SK-N-SH (cell line): ENCODE results near the gene YAF2. TPM values are rescaled to one million over a fixed set of nuclear protein-coding genes. Genes with fewer than 3 reads are reported as not detected.

Experiments used
- CTCF ChIA-PET: fragments of 300-600, 350-600 bp; formaldehyde crosslinking; extraction: SDS; loops from one replicate; lab custom pipeline; 2021; lab: Yijun Ruan, JAX
- POLR2A ChIA-PET: fragments of 350-600 bp; sonication (Branson Sonifier 250); formaldehyde crosslinking; extraction: SDS; loops from one replicate; lab custom pipeline; 2020; ENCODE audit warnings: antibody characterized with exemption, inconsistent platforms; lab: Yijun Ruan, JAX
- DNase-seq: peaks from one replicate; pipeline ENCODE4 v3.0.0; 2012
- H2AFZ ChIP-seq: fragments of 200-600 bp; sonication (generic); 2 replicates; pipeline ENCODE4 v1.8.1; 2016; ENCODE audit warnings: antibody characterized with exemption, mild to moderate bottlenecking, low read depth
- H3F3A ChIP-seq: fragments of 200-600 bp; sonication (generic); replicated peaks from 2 replicates; pipeline ENCODE3; 2016; ENCODE audit warnings: antibody characterized with exemption, mild to moderate bottlenecking; ENCODE audit not compliant: insufficient read depth
- H3K27ac ChIP-seq, 2 experiments: fragments of 200-500 bp in 1 of 2; fragments of 200-600 bp in 1 of 2; sonication (Bioruptor generic) in 1 of 2; sonication (generic), shearing (Covaris generic) in 1 of 2; 2 replicates each; pipeline versions ENCODE4 v1.5.1 to v1.6.1; 2014 to 2016; ENCODE audit warnings: low read depth in 2 of 2, inconsistent platforms in 1 of 2, low read length in 1 of 2, mild to moderate bottlenecking in 1 of 2, mixed read lengths in 1 of 2
- H3K27me3 ChIP-seq: fragments of 200-600 bp; sonication (generic), shearing (Covaris generic); 2 replicates; pipeline ENCODE4 v1.6.1; 2016; ENCODE audit warnings: mixed run types; ENCODE audit not compliant: insufficient read depth
- H3K36me3 ChIP-seq, 2 experiments: fragments of 200-500 bp in 1 of 2; fragments of 200-600 bp in 1 of 2; sonication (Bioruptor generic) in 1 of 2; sonication (generic) in 1 of 2; replicated peaks in 1 of 2; 2 replicates each; pipeline versions ENCODE3 to v1.5.1; 2014 to 2016; ENCODE audit warnings: low read length in 1 of 2, mild to moderate bottlenecking in 1 of 2; ENCODE audit not compliant: insufficient read depth in 2 of 2, control insufficient read depth in 1 of 2
- H3K4me1 ChIP-seq, 2 experiments: fragments of 200-500 bp in 1 of 2; fragments of 200-600 bp in 1 of 2; sonication (Bioruptor generic) in 1 of 2; sonication (generic), shearing (Covaris generic) in 1 of 2; 2 replicates each; pipeline versions ENCODE4 v1.5.1 to v1.6.1; 2014 to 2016; ENCODE audit warnings: low read depth in 1 of 2, low read length in 1 of 2, mixed run types in 1 of 2; ENCODE audit not compliant: insufficient read depth in 2 of 2, control insufficient read depth in 1 of 2
- H3K4me2 ChIP-seq: fragments of 200-600 bp; sonication (generic), shearing (Covaris generic); 2 replicates; pipeline ENCODE4 v1.6.1; 2017; ENCODE audit warnings: mixed run types
- H3K4me3 ChIP-seq, 2 experiments: fragments of 200-500 bp in 1 of 2; fragments of 200-600 bp in 1 of 2; sonication (Bioruptor generic) in 1 of 2; sonication (generic), shearing (Covaris generic) in 1 of 2; 2 replicates each; pipeline versions ENCODE4 v1.5.1 to v1.8.1; 2014 to 2016; ENCODE audit warnings: low read depth in 2 of 2, inconsistent platforms in 1 of 2, low read length in 1 of 2, mild to moderate bottlenecking in 1 of 2, mixed read lengths in 1 of 2, moderate library complexity in 1 of 2
- H3K79me2 ChIP-seq: fragments of 200-600 bp; sonication (generic); 2 replicates; pipeline ENCODE4 v1.8.1; 2017; ENCODE audit warnings: mild to moderate bottlenecking; ENCODE audit not compliant: insufficient read depth
- H3K9ac ChIP-seq: fragments of 200-600 bp; sonication (generic); 2 replicates; pipeline ENCODE4 v1.6.1; 2017; ENCODE audit warnings: mixed run types
- H3K9me2 ChIP-seq: fragments of 200-600 bp; sonication (generic); 2 replicates; pipeline ENCODE4 v1.6.1; 2017; ENCODE audit warnings: mixed run types
- H3K9me3 ChIP-seq: fragments of 200-600 bp; sonication (generic); 2 replicates; pipeline ENCODE4 v1.6.1; 2017; ENCODE audit warnings: mixed run types, mild to moderate bottlenecking, moderate library complexity
- H4K20me1 ChIP-seq: fragments of 200-600 bp; sonication (generic); 2 replicates; pipeline ENCODE4 v1.6.1; 2017; ENCODE audit warnings: mild to moderate bottlenecking, mixed run types; ENCODE audit not compliant: insufficient read depth
- CHD2 ChIP-seq: fragments of 150-350 bp; IDR thresholded peaks from 2 replicates; pipeline ENCODE4 v1.6.1; 2018; ENCODE audit warnings: low read length; ENCODE audit not compliant: partially characterized antibody
- ELF1 ChIP-seq: IDR thresholded peaks from 2 replicates; pipeline ENCODE4 v1.4.0; 2012
- FOXJ3 ChIP-seq: sonication (generic); formaldehyde crosslinking; IDR thresholded peaks from 2 replicates; pipeline ENCODE4 v1.5.1; 2020; ENCODE audit warnings: mild to moderate bottlenecking, missing genetic modification reagents
- FOXM1 ChIP-seq: IDR thresholded peaks from 2 replicates; pipeline ENCODE4 v1.4.0; 2012; ENCODE audit warnings: low read depth, mild to moderate bottlenecking
- GABPA ChIP-seq: IDR thresholded peaks from 2 replicates; pipeline ENCODE4 v1.4.0; 2012; ENCODE audit warnings: low read depth, mild to moderate bottlenecking
- MAX ChIP-seq: IDR thresholded peaks from 2 replicates; pipeline ENCODE4 v1.4.0; 2012; ENCODE audit warnings: low read depth
- MEF2A ChIP-seq: IDR thresholded peaks from 2 replicates; pipeline ENCODE4 v1.4.0; 2012; ENCODE audit warnings: low read depth, borderline replicate concordance
- MXI1 ChIP-seq: IDR thresholded peaks from 2 replicates; pipeline ENCODE4 v1.6.1; 2012; ENCODE audit warnings: mild to moderate bottlenecking, low read depth, low read length, improper control_type of control experiment
- NRF1 ChIP-seq: IDR thresholded peaks from 2 replicates; pipeline ENCODE4 v1.6.1; 2012; ENCODE audit warnings: low read depth, mild to moderate bottlenecking, low read length
- PBX3 ChIP-seq: IDR thresholded peaks from 2 replicates; pipeline ENCODE4; 2012
- POLR2AphosphoS5 ChIP-seq: IDR thresholded peaks from 2 replicates; pipeline ENCODE4 v1.6.1; 2012; ENCODE audit warnings: low read depth, low read length
- RAD21 ChIP-seq: IDR thresholded peaks from 2 replicates; pipeline ENCODE4 v1.6.1; 2012; ENCODE audit warnings: mild to moderate bottlenecking, low read length
- RCOR1 ChIP-seq: fragments of 150-350 bp; IDR thresholded peaks from 2 replicates; pipeline ENCODE4 v1.6.1; 2017; ENCODE audit warnings: antibody characterized with exemption, low read length
- RXRA ChIP-seq: IDR thresholded peaks from 2 replicates; pipeline ENCODE4 v1.4.0; 2012; ENCODE audit warnings: low read depth, mild to moderate bottlenecking, borderline replicate concordance
- TEAD4 ChIP-seq: IDR thresholded peaks from 2 replicates; pipeline ENCODE4 v1.4.0; 2012; ENCODE audit warnings: mild to moderate bottlenecking, borderline replicate concordance; ENCODE audit not compliant: insufficient read depth
- USF1 ChIP-seq: IDR thresholded peaks from 2 replicates; pipeline ENCODE4 v1.4.0; 2012; ENCODE audit warnings: low read depth, borderline replicate concordance
- YY1 ChIP-seq: IDR thresholded peaks from 2 replicates; pipeline ENCODE4 v1.4.0; 2012; ENCODE audit warnings: low read depth, mild to moderate bottlenecking
- ZBTB33 ChIP-seq: IDR thresholded peaks from 2 replicates; pipeline ENCODE4 v1.4.0; 2012; ENCODE audit warnings: low read depth, borderline replicate concordance
- WGBS: methylation state at CpG from one replicate; pipeline ENCODE4 v1.1.6; 2017; ENCODE audit warnings: low lambda C conversion rate; 5-methylcytosine and 5-hydroxymethylcytosine counted together
- polyA plus RNA-seq, 3 experiments: library from polyadenylated mRNA; depleted of rRNA; stranded (reverse); fragments of >200 nt; gene quantifications; 2 replicates each; pipeline ENCODE4 v1.2.3, GENCODE V29; 2012
- TF ChIP-seq, protein P1 (sequence below): fragments of 150-350 bp; IDR thresholded peaks from 2 replicates; pipeline ENCODE4 v1.6.1; 2016; ENCODE audit warnings: mild to moderate bottlenecking, low read depth, low read length

Gene YAF2
- polyA plus RNA-seq, 1 of the 3 experiments (the other 2 are of a cell fraction): 5.3 TPM

GRCh38 chr12:42180990-42181596 is 57.0 kb downstream of the YAF2 start:
- peaks cover 0 to 30% of the 10 kb centered on the region in 2 experiments for H3K36me3 ChIP-seq
- no peaks in the 10 kb centered on the region for H3K9me2 ChIP-seq
- H3K79me2 ChIP-seq: no peaks in the 10 kb centered on the region
- no peaks in the 10 kb centered on the region for H3K4me1 ChIP-seq
- no peak overlapping the region for H3K9ac ChIP-seq
- WGBS: 90% methylated on average over 2 of the region's 2 CpGs
- no peaks in the 10 kb centered on the region for H3F3A ChIP-seq
- H3K4me3 ChIP-seq: no peak overlapping the region
- H2AFZ ChIP-seq: no peak overlapping the region
- H3K9me3 ChIP-seq: no peaks in the 10 kb centered on the region
- no peaks in the 10 kb centered on the region for H3K27me3 ChIP-seq
- no peaks in the 10 kb centered on the region for H4K20me1 ChIP-seq
- ChIA-PET POLR2A (no interaction called here), CTCF (interaction anchor here (1.0 kb wide), 1 partner anchor 151 kb away, joined by 3 read pairs; no protein-coding TSS in a partner anchor)
- no peak overlapping the region for H3K27ac ChIP-seq
- DNase-seq: no peak
- TF ChIP-seq FOXM1: no peak
- TF ChIP-seq YY1: no peak
- TF ChIP-seq TEAD4: no peak
- no peak for TF ChIP-seq MEF2A
- TF ChIP-seq MAX: no peak
- TF ChIP-seq ELF1: no peak
- TF ChIP-seq, protein P1, sequence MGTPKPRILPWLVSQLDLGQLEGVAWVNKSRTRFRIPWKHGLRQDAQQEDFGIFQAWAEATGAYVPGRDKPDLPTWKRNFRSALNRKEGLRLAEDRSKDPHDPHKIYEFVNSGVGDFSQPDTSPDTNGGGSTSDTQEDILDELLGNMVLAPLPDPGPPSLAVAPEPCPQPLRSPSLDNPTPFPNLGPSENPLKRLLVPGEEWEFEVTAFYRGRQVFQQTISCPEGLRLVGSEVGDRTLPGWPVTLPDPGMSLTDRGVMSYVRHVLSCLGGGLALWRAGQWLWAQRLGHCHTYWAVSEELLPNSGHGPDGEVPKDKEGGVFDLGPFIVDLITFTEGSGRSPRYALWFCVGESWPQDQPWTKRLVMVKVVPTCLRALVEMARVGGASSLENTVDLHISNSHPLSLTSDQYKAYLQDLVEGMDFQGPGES: no peak
- no peak for TF ChIP-seq GABPA
- no peak for TF ChIP-seq RCOR1
- TF ChIP-seq POLR2AphosphoS5: no peak
- no peak for TF ChIP-seq NRF1
- no peak for TF ChIP-seq FOXJ3 (CRISPR knock-in tag)
- no peak for TF ChIP-seq PBX3
- TF ChIP-seq RXRA: no peak
- TF ChIP-seq USF1: no peak
- TF ChIP-seq MXI1: no peak
- no peak for TF ChIP-seq CHD2
- no peak for TF ChIP-seq RAD21
- TF ChIP-seq ZBTB33: no peak
- no peak overlapping the region for H3K4me2 ChIP-seq
